DLD1 (cell line): ENCODE measurements around the gene EFHB.

Experiments used
- in situ Hi-C: cut with HindIII; loops from 2 replicates; pipeline ENCODE4 v1.10.0; 2017; ENCODE audit warnings: low sequenced_read_pairs

Gene EFHB

GRCh38 chr3:19937459-19938294 is 3.7 kb upstream of the EFHB start:
- in situ Hi-C loops = loop anchor here (25.0 kb wide), 1 partner anchor 100 kb away; the partner anchor contains the start of gene KAT2B

- in situ Hi-C loops = loop anchor here (25.0 kb wide), 1 partner anchor 105 kb away; the partner anchor contains the start of gene KAT2B
Observed at GRCh38 chr3:19932422-19932821, 1.6 kb downstream of the EFHB start.

GRCh38 chr3:19931767-19932188 is 2.2 kb downstream of the EFHB start:
- in situ Hi-C loops = loop anchor here (25.0 kb wide), 1 partner anchor 106 kb away; the partner anchor contains the start of gene KAT2B

- in situ Hi-C loops = loop anchor here (25.0 kb wide), 1 partner anchor 106 kb away; the partner anchor contains the start of gene KAT2B
Observed at GRCh38 chr3:19931180-19931692, 2.8 kb downstream of the EFHB start.

- in situ Hi-C loops = no loop called here
Observed at GRCh38 chr3:19920401-19921080, 13.5 kb downstream of the EFHB start.

GRCh38 chr3:19917167-19917566 is 16.9 kb downstream of the EFHB start:
- in situ Hi-C loops = no loop called here

- in situ Hi-C loops = no loop called here
Observed at GRCh38 chr3:19911452-19911851, 22.6 kb downstream of the EFHB start.

- in situ Hi-C loops = no loop called here
Observed at GRCh38 chr3:19907523-19907922, 26.5 kb downstream of the EFHB start.

- in situ Hi-C loops = no loop called here
Observed at GRCh38 chr3:19903649-19904048, 30.4 kb downstream of the EFHB start.

GRCh38 chr3:19901918-19902317 is 32.1 kb downstream of the EFHB start:
- in situ Hi-C loops = no loop called here

- in situ Hi-C loops = no loop called here
Observed at GRCh38 chr3:19901337-19901736, 32.7 kb downstream of the EFHB start.

- in situ Hi-C loops = loop anchor here (25.0 kb wide), 1 partner anchor 287 kb away; the partner anchor contains the start of gene SGO1
Observed at GRCh38 chr3:19899833-19900232, 34.2 kb downstream of the EFHB start.

GRCh38 chr3:19899264-19899663 is 34.8 kb downstream of the EFHB start:
- in situ Hi-C loops = loop anchor here (25.0 kb wide), 1 partner anchor 288 kb away; the partner anchor contains the start of gene SGO1

GRCh38 chr3:19898721-19899120 is 35.3 kb downstream of the EFHB start:
- in situ Hi-C loops = loop anchor here (25.0 kb wide), 1 partner anchor 289 kb away; the partner anchor contains the start of gene SGO1

GRCh38 chr3:19891740-19892139 is 42.3 kb downstream of the EFHB start:
- in situ Hi-C loops = loop anchor here (5.0 to 25.0 kb wide), 2 partner anchors 51 to 296 kb away; partner anchors contain the start of gene SGO1

GRCh38 chr3:19888428-19889152 is 45.4 kb downstream of the EFHB start:
- in situ Hi-C loops = loop anchor here (25.0 kb wide), 1 partner anchor 299 kb away; the partner anchor contains the start of gene SGO1

GRCh38 chr3:19887122-19887521 is 46.9 kb downstream of the EFHB start:
- in situ Hi-C loops = loop anchor here (25.0 kb wide), 1 partner anchor 300 kb away; the partner anchor contains the start of gene SGO1

GRCh38 chr3:19886404-19886803 is 47.6 kb downstream of the EFHB start:
- in situ Hi-C loops = loop anchor here (25.0 kb wide), 1 partner anchor 301 kb away; the partner anchor contains the start of gene SGO1

- in situ Hi-C loops = loop anchor here (25.0 kb wide), 1 partner anchor 302 kb away; the partner anchor contains the start of gene SGO1
Observed at GRCh38 chr3:19885468-19885867, 48.5 kb downstream of the EFHB start.

GRCh38 chr3:19881852-19882251 is 52.2 kb downstream of the EFHB start:
- in situ Hi-C loops = loop anchor here (25.0 kb wide), 1 partner anchor 305 kb away; the partner anchor contains the start of gene SGO1
